Esophagus (tissue), 2 donors: Measurements from ENCODE around the gene CRTAC1. TPM values are rescaled to one million over a fixed set of nuclear protein-coding genes. Genes with fewer than 3 reads are reported as not detected.

Experiments used
- H3K27ac ChIP-seq, 2 donors: one replicate each; pipeline ENCODE4 v1.5.1; 2013; ENCODE audit warnings: low read depth in 2 of 2, mild to moderate bottlenecking in 2 of 2, inconsistent platforms in 1 of 2, low read length in 1 of 2, moderate library complexity in 1 of 2
- H3K27me3 ChIP-seq, 2 donors: one replicate each; pipeline ENCODE4 v1.6.1; 2013; ENCODE audit warnings: low read length in 2 of 2, control low read depth in 1 of 2, mild to moderate bottlenecking in 1 of 2; ENCODE audit not compliant: insufficient read depth in 2 of 2, control insufficient read depth in 1 of 2
- H3K36me3 ChIP-seq, 2 donors: one replicate each; pipeline ENCODE4 v1.6.1; 2013; ENCODE audit warnings: low read length in 1 of 2; ENCODE audit not compliant: control insufficient read depth in 2 of 2, insufficient read depth in 2 of 2
- H3K4me1 ChIP-seq, 2 donors: one replicate each; pipeline ENCODE4 v1.6.1; 2013; ENCODE audit warnings: low read length in 1 of 2; ENCODE audit not compliant: control insufficient read depth in 2 of 2, insufficient read depth in 2 of 2
- H3K4me3 ChIP-seq, 2 donors: one replicate each; pipeline ENCODE4 v1.5.1; 2013; ENCODE audit warnings: low read length in 2 of 2, mild to moderate bottlenecking in 2 of 2, low read depth in 1 of 2, moderate library complexity in 1 of 2
- H3K9me3 ChIP-seq, 2 donors: one replicate each; pipeline ENCODE4 v1.6.1; 2013; ENCODE audit warnings: mild to moderate bottlenecking in 2 of 2, low read depth in 1 of 2, low read length in 1 of 2, moderate library complexity in 1 of 2; ENCODE audit not compliant: control insufficient read depth in 2 of 2, insufficient read depth in 1 of 2
- WGBS, 2 donors: extraction: QIAGEN DNeasy Blood & Tissue Kit; methylation state at CpG; one replicate each; pipeline ENCODE4 v1.1.7; 2013; 5-methylcytosine and 5-hydroxymethylcytosine counted together
- polyA plus RNA-seq, 2 donors: library from polyadenylated mRNA; stranded (reverse); fragments of 200-250 nt; gene quantifications; one replicate each; pipeline ENCODE4 v1.2.3, GENCODE V29; 2013
- donor health status: healthy with polysubstance abuse.
- donor health status: Bipolar disorder and iron deficiency.

The CRTAC1 gene
- polyA plus RNA-seq, 2 donors = 1.4 to 2.4 TPM

- Histone ChIP-seq H3K27me3 (no peaks in the 10 kb centered on the region), H3K9me3 (peaks cover 0 to 3% of the 10 kb centered on the region in 2 donors), H3K4me1 (no peaks in the 10 kb centered on the region), H3K27ac (no peak overlapping the region), H3K4me3 (no peak overlapping the region), H3K36me3 (no peaks in the 10 kb centered on the region)
- 26 to 28% methylated on average over 4 of the region's 4 CpGs for WGBS, 2 donors
Observed at GRCh38 chr10:97921581-97922021, 108.8 kb downstream of the CRTAC1 start.

- Histone ChIP-seq H3K27me3 (no peaks in the 10 kb centered on the region), H3K36me3 (no peaks in the 10 kb centered on the region), H3K4me3 (no peak overlapping the region), H3K27ac (no peak overlapping the region), H3K4me1 (peaks cover 0 to 4% of the 10 kb centered on the region in 2 donors), H3K9me3 (peaks cover 0 to 2% of the 10 kb centered on the region in 2 donors)
- 48 to 54% methylated on average over 4 of the region's 4 CpGs for WGBS, 2 donors
Observed at GRCh38 chr10:97920865-97921264, 109.6 kb downstream of the CRTAC1 start.

DNA sequence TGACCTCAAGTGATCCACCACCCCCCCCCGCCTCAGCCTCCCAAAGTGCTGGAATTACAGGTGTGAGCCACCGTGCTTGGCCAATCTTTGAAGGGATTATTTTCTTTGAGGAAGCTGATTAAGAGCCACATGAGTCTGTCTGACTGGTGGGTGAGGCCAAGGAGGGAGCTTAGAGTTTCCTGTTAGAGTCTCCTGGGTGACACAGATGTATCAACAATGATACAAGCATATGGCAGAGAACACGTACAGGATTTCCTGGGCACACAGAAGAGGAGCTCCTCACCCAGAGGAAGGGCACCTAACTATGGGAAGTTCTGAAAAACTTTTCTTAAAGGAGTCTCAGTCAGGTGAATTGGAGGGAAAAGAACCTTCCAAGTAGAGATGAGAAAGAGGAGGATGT lies 111.4 kb downstream of the CRTAC1 start:
- Histone ChIP-seq H3K9me3 (peaks cover 0 to 2% of the 10 kb centered on the region in 2 donors), H3K36me3 (no peaks in the 10 kb centered on the region), H3K27me3 (no peaks in the 10 kb centered on the region), H3K4me1 (peaks cover 0 to 10% of the 10 kb centered on the region in 2 donors), H3K4me3 (no peak overlapping the region), H3K27ac (no peak overlapping the region)
- WGBS, 2 donors = 47 to 57% methylated on average over 3 of the region's 3 CpGs

GRCh38 chr10:97916586-97916985 lies 113.8 kb downstream of the CRTAC1 start:
- 26 to 30% methylated on average over 4 of the region's 4 CpGs for WGBS, 2 donors
- Histone ChIP-seq H3K9me3 (no peaks in the 10 kb centered on the region), H3K27ac (peak overlapping the region in 1 of 2 donors; percentile 56), H3K36me3 (no peaks in the 10 kb centered on the region), H3K4me1 (peaks cover 0 to 10% of the 10 kb centered on the region in 2 donors), H3K4me3 (no peak overlapping the region), H3K27me3 (no peaks in the 10 kb centered on the region)

DNA sequence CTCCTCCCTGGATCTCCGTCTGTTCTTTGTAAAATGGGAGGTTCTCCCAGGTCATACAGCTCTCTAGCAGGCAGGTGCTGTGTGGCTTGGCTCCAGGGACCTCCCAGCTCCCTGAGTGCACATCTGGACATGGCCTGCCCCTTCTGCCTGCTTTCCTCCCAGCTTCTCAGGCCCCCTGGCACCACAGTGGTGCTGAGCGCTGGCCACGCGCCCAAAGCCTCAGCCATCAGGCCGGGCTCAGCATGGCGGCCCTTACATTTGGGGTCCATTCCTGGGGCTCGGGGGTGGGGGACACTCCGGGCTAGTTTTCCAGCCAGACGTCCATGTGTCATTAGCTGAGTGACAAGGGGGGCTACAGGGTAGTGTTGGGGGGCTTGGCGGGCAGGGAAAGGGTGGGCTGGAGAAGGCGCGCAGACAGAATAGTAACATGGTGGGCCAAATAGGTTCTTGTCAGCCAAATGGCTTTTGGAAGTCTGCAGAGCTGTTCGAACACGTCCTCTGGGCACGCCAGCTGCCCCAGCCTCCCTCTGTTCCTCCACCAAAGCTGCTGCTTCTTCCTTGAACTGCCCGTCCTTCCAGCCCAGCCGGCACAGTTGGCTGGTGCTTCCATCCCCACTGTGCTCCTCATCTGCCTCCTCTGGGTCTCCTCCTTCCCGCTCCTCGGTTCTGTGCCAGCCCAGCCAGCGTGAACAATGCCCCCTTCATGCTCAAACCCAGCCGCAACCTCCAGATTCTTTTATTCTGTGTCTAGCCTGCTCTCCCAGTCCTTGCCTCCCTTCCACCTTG lies 114.9 kb downstream of the CRTAC1 start:
- no peaks in the 10 kb centered on the region for H3K36me3 ChIP-seq
- 51 to 57% methylated on average over 18 to 21 of the region's 21 CpGs for WGBS, 2 donors
- H3K27ac ChIP-seq = peak overlapping the region in 1 of 2 donors; percentile 13
- peaks cover 0 to 10% of the 10 kb centered on the region in 2 donors for H3K4me1 ChIP-seq
- no peaks in the 10 kb centered on the region for H3K9me3 ChIP-seq
- H3K27me3 ChIP-seq = no peaks in the 10 kb centered on the region
- no peak overlapping the region for H3K4me3 ChIP-seq

DNA sequence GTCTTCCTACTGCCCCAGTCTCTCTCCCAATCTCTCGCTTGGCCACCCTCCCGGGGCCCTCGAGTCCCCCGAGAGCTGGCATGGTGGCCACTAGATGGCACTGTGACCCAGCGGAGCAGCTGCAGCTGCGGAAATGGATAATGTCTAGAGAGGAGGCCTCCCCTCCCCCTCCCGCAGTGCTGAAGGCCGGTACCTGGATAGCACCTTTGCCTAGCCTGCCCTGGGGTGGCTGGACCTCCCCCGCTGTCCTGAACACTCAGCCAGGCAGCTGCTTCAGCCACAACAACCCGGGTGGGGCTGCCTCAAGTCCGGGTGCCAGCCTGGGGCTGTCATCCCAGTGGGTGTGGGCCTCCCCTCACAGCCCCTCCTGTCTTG lies 115.6 kb downstream of the CRTAC1 start:
- Histone ChIP-seq H3K9me3 (no peaks in the 10 kb centered on the region), H3K4me3 (no peak overlapping the region), H3K27ac (peak overlapping the region in 1 of 2 donors; percentile 36), H3K36me3 (no peaks in the 10 kb centered on the region), H3K4me1 (peaks cover 0 to 10% of the 10 kb centered on the region in 2 donors), H3K27me3 (no peaks in the 10 kb centered on the region)
- 4 to 5% methylated on average over 11 of the region's 11 CpGs for WGBS, 2 donors

DNA sequence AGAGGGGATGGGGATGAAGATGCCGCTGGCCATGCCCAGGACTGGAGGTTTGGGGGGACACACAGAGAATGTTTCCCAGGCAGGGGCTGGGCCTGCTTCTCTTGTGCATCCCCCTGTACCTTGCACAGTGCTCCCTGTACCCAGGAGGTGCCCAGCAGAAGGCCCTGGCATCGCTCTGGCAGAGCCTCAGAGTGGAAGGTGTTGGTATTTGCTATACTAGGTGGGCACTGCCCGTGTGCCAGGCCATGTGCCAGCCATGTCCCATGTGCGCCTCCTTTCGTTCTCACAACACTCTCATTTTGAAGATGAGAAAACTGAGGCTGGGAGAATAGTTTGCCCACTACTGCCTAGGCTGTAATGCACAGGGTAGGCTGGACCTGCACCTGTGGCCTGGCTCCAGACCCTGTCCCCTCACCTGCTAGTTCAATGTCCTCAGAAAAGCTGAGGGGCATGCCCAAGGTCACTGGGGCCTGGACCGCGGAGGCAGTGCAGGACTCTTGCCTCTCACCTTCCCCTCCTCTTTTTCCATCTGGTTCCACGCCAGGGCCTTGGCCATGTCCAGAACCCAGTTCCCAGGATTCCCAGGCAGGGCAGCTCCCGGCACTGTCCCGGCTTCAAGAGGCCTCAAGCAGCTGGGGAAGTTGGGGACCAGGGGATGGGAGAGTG lies 116.1 kb downstream of the CRTAC1 start:
- Histone ChIP-seq H3K27me3 (no peaks in the 10 kb centered on the region), H3K4me3 (no peak overlapping the region), H3K9me3 (no peaks in the 10 kb centered on the region), H3K27ac (no peak overlapping the region), H3K4me1 (peaks cover 0 to 10% of the 10 kb centered on the region in 2 donors), H3K36me3 (no peaks in the 10 kb centered on the region)
- WGBS, 2 donors = 44 to 48% methylated on average over 10 of the region's 10 CpGs

GRCh38 chr10:97913614-97914013 lies 116.8 kb downstream of the CRTAC1 start:
- H3K27me3 ChIP-seq = no peaks in the 10 kb centered on the region
- no peak overlapping the region for H3K27ac ChIP-seq
- no peak overlapping the region for H3K4me3 ChIP-seq
- 83 to 84% methylated on average over 6 of the region's 6 CpGs for WGBS, 2 donors
- H3K36me3 ChIP-seq = no peaks in the 10 kb centered on the region
- H3K4me1 ChIP-seq = peaks cover 0 to 10% of the 10 kb centered on the region in 2 donors
- no peaks in the 10 kb centered on the region for H3K9me3 ChIP-seq

GRCh38 chr10:97913193-97913592 lies 117.2 kb downstream of the CRTAC1 start:
- Histone ChIP-seq H3K27me3 (no peaks in the 10 kb centered on the region), H3K36me3 (no peaks in the 10 kb centered on the region), H3K4me3 (no peak overlapping the region), H3K9me3 (no peaks in the 10 kb centered on the region), H3K4me1 (peaks cover 0 to 10% of the 10 kb centered on the region in 2 donors), H3K27ac (no peak overlapping the region)
- 74 to 81% methylated on average over 2 of the region's 2 CpGs for WGBS, 2 donors
